PC-3 (cell line): ENCODE measurements around the gene TBX2. TPM values are rescaled to one million over a fixed set of nuclear protein-coding genes. Genes with fewer than 3 reads are reported as not detected.

Experiments used
- ATAC-seq: fragments of 200-7000 bp; cut with Tn5 transposase; 2 replicates; pipeline ENCODE4 v1.9.1; 2020; ENCODE audit warnings: mild to moderate bottlenecking, moderate library complexity
- BruUV-seq: library from RNA; stranded (reverse); fragments of 400-500 nt; replicated peaks from 2 replicates; lab custom pipeline; 2021; lab: Mats Ljungman, UMichigan
- CTCF ChIA-PET: fragments of 300-600 bp; sonication (Branson Sonifier 250); formaldehyde crosslinking; loops from one replicate; lab custom pipeline; 2022; ENCODE audit warnings: antibody characterized with exemption; lab: Charles Lee
- POLR2A ChIA-PET: fragments of 300-600 bp; sonication (Branson Sonifier 250); formaldehyde crosslinking; loops from one replicate; lab custom pipeline; 2022; ENCODE audit warnings: antibody characterized with exemption; ENCODE audit not compliant: unreplicated experiment; lab: Charles Lee
- DNase-seq: peaks from one replicate; pipeline ENCODE4 v3.0.0-alpha.2; 2015
- H2AFZ ChIP-seq: fragments of 300-600 bp; sonication (generic); 2 replicates; pipeline ENCODE4 v1.6.0; 2016; ENCODE audit warnings: antibody characterized with exemption, low read length
- H3F3A ChIP-seq: fragments of 300-600 bp; sonication (generic); one replicate; pipeline ENCODE4 v1.6.0; 2017; ENCODE audit warnings: antibody characterized with exemption, low read length, control low read depth, mild to moderate bottlenecking; ENCODE audit not compliant: unreplicated experiment
- H3K27ac ChIP-seq: fragments of 300-600 bp; sonication (generic); 2 replicates; pipeline ENCODE4 v1.5.1; 2016; ENCODE audit warnings: mild to moderate bottlenecking, low read length
- H3K27me3 ChIP-seq: fragments of 300-600 bp; sonication (generic); 2 replicates; pipeline ENCODE4 v1.6.1; 2016; ENCODE audit warnings: low read length, mixed read lengths
- H3K36me3 ChIP-seq: fragments of 300-600 bp; sonication (generic); 2 replicates; pipeline ENCODE4 v1.6.1; 2016; ENCODE audit warnings: low read depth, mixed run types, low read length, mixed read lengths
- H3K4me1 ChIP-seq: fragments of 300-600 bp; sonication (generic); 2 replicates; pipeline ENCODE4 v1.5.1; 2016; ENCODE audit warnings: low read length; ENCODE audit not compliant: insufficient read depth
- H3K4me2 ChIP-seq: fragments of 300-600 bp; sonication (generic); 2 replicates; pipeline ENCODE4 v1.6.0; 2016; ENCODE audit warnings: low read length
- H3K4me3 ChIP-seq: fragments of 300-600 bp; sonication (generic); 2 replicates; pipeline ENCODE4 v1.5.1; 2016; ENCODE audit warnings: mild to moderate bottlenecking, low read length, mixed read lengths
- H3K79me2 ChIP-seq: fragments of 300-600 bp; sonication (generic); 2 replicates; pipeline ENCODE4 v1.6.1; 2017; ENCODE audit warnings: low read length, mixed read lengths
- H3K9ac ChIP-seq: fragments of 300-600 bp; sonication (generic); 2 replicates; pipeline ENCODE4 v1.6.0; 2016; ENCODE audit warnings: mild to moderate bottlenecking, low read length
- H3K9me2 ChIP-seq: fragments of 300-600 bp; sonication (generic); replicated peaks from 2 replicates; pipeline ENCODE4 v1.6.1; 2016; ENCODE audit warnings: mixed run types, low read length, mixed read lengths
- H3K9me3 ChIP-seq: fragments of 300-600 bp; sonication (generic); 2 replicates; pipeline ENCODE4 v1.6.1; 2016; ENCODE audit warnings: low read length, mixed read lengths
- H4K20me1 ChIP-seq: fragments of 300-600 bp; sonication (generic); 2 replicates; pipeline ENCODE4 v1.6.1; 2016; ENCODE audit warnings: low read length, mixed read lengths
- EZH2 ChIP-seq: fragments of 300-600 bp; sonication (generic); IDR thresholded peaks from one replicate; pipeline ENCODE4 v1.6.1; 2017; ENCODE audit warnings: antibody characterized with exemption, mild to moderate bottlenecking, low read length; ENCODE audit not compliant: unreplicated experiment
- EZH2phosphoT487 ChIP-seq: fragments of 300-600 bp; sonication (generic); IDR thresholded peaks from 2 replicates; pipeline ENCODE4 v1.6.1; 2018; ENCODE audit warnings: mild to moderate bottlenecking, antibody characterized with exemption, low read length, borderline replicate concordance
- intact Hi-C: fragments of 100-400 bp; cut with micrococcal nuclease; formaldehyde crosslinking; loops from 2 replicates; pipeline ENCODE4 v1.9.0; 2023
- total RNA-seq: library from RNA; depleted of rRNA; stranded (reverse); fragments of >200 nt; gene quantifications from 2 replicates; pipeline ENCODE4 v1.2.3, GENCODE V29; 2014
- TF ChIP-seq, protein P1 (sequence below): fragments of 300-600 bp; sonication (generic); conservative IDR thresholded peaks from 2 replicates; pipeline ENCODE4 v1.5.1; 2017; ENCODE audit warnings: antibody characterized with exemption, low read depth, mild to moderate bottlenecking, low read length

Gene TBX2
- total RNA-seq, 1 experiment from 2014 or later, result 7.1 TPM

DNA sequence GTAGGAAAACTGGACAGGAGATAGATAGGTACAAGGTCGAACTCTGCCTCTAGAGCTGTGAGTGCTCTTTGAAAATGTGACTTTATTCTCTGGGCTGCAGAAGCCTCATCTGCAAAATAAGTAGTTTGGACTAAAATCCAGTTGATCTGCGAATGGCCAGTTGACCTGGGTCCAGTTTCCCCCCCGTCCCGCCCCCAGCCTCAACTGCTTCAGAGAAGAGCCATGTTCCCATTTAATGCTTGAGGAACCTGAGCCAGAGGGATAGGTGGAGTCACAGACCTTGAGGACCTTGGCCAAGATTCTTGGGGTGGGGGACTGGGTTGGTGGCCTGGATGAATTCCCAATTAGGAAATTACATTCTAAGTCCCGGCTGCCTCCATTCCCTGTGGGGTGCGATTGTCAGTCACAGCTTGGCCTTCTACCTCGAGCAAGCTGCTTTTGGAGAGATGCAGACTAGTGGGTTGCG is 14.1 kb downstream of the TBX2 start:
- intact Hi-C loops, result loop anchor here (5.0 to 10.0 kb wide), 2 partner anchors 271 to 511 kb away; no protein-coding TSS in a partner anchor
- Histone ChIP-seq H3K9me2 (no peaks in the 10 kb centered on the region), H3F3A (no peaks in the 10 kb centered on the region), H3K9me3 (no peaks in the 10 kb centered on the region), H3K9ac (no peak overlapping the region), H3K4me2 (peak overlapping the region; percentile 96), H3K4me3 (peak overlapping the region; percentile 84; the same call in 1 of the 2 replicates), H3K27me3 (no peaks in the 10 kb centered on the region), H3K79me2 (peaks cover 9% of the 10 kb centered on the region), H4K20me1 (no peaks in the 10 kb centered on the region), H3K36me3 (no peaks in the 10 kb centered on the region), H3K4me1 (peaks cover 30% of the 10 kb centered on the region), H3K27ac (no peak overlapping the region), H2AFZ (no peak overlapping the region; the same call in 1 of the 2 replicates)
- BruUV-seq, result no TSS peak
- DNase-seq (no peak), ATAC-seq (no peak)
- POLR2A ChIA-PET, result interaction anchor here (0.6 kb wide), 1 partner anchor 529 kb away, joined by 3 read pairs; no protein-coding TSS in a partner anchor
- CTCF ChIA-PET, result interaction anchor here (0.8 to 2.9 kb wide), 3 partner anchors 162 to 512 kb away, joined by 3 to 47 read pairs (median 32); no protein-coding TSS in a partner anchor
- TF ChIP-seq EZH2 (no peak), EZH2phosphoT487 (no peak)
- TF ChIP-seq, protein P1, sequence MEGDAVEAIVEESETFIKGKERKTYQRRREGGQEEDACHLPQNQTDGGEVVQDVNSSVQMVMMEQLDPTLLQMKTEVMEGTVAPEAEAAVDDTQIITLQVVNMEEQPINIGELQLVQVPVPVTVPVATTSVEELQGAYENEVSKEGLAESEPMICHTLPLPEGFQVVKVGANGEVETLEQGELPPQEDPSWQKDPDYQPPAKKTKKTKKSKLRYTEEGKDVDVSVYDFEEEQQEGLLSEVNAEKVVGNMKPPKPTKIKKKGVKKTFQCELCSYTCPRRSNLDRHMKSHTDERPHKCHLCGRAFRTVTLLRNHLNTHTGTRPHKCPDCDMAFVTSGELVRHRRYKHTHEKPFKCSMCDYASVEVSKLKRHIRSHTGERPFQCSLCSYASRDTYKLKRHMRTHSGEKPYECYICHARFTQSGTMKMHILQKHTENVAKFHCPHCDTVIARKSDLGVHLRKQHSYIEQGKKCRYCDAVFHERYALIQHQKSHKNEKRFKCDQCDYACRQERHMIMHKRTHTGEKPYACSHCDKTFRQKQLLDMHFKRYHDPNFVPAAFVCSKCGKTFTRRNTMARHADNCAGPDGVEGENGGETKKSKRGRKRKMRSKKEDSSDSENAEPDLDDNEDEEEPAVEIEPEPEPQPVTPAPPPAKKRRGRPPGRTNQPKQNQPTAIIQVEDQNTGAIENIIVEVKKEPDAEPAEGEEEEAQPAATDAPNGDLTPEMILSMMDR, result no peak

DNA sequence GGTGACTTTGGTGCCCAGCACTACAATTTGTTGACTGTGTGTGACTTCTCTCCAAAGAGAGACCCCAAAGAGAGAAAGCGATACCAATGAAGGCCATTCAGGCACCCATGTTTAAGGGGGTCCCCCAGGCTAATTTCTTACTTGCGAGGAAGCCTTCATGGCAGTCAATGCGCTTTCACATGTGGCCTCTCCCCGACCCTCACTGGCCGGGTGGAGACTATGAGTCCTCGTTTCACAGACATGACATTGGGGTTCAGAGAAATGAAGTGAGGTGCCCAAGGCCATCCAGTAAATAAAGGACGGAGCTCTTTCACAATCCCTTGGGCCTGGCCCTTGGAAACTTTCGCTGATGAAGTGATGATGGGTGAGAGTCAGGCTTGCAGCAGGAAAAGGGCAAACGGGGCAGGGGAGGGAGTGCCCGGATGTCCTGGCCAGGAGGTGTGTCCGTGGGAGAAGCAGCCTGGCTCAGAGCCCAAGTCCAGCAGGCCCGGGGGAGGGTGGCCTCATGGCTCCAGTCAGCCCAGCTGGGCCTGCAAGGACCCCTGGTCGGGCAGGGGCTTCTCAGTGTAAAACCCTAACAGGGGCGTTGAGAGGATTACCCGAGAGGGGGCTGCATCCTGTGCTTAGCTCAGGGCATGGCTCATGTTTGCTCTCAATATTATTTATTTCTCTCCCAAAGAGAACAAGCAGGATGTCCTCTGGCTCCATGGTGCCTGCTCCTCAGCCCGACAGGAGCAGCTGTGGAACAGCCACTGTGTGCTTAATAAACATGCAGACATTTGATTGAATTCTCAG is 14.7 kb downstream of the TBX2 start:
- ChIA-PET POLR2A (no interaction called here), CTCF (interaction anchor here (0.7 to 2.9 kb wide), 5 partner anchors 147 to 512 kb away, joined by 3 to 47 read pairs (median 6); no protein-coding TSS in a partner anchor)
- no peaks in the 10 kb centered on the region for H3K9me2 ChIP-seq
- H3K27ac ChIP-seq, result no peak overlapping the region
- H3K79me2 ChIP-seq, result peaks cover 9% of the 10 kb centered on the region
- TF ChIP-seq EZH2phosphoT487, result no peak
- TF ChIP-seq EZH2, result no peak
- TF ChIP-seq, protein P1, result no peak
- H3K9me3 ChIP-seq, result no peaks in the 10 kb centered on the region
- no peaks in the 10 kb centered on the region for H3K36me3 ChIP-seq
- no peaks in the 10 kb centered on the region for H4K20me1 ChIP-seq
- no peak overlapping the region for H3K9ac ChIP-seq
- intact Hi-C loops, result loop anchor here (5.0 to 10.0 kb wide), 2 partner anchors 270 to 512 kb away; no protein-coding TSS in a partner anchor
- no peaks in the 10 kb centered on the region for H3F3A ChIP-seq
- H3K27me3 ChIP-seq, result no peaks in the 10 kb centered on the region
- no TSS peak for BruUV-seq
- DNase-seq, result peak; percentile 34
- H3K4me1 ChIP-seq, result peaks cover 25% of the 10 kb centered on the region
- H3K4me2 ChIP-seq, result peak overlapping the region; percentile 52
- H2AFZ ChIP-seq, result 0 out of 2 replicates have a peak overlapping the region, but pooled peaks have one; percentile 23
- no peak for ATAC-seq
- no peak overlapping the region for H3K4me3 ChIP-seq
